Hematopoietic multipotent progenitor cell treated with erythropoietin and hydrocortisone succinate and interleukin-3 and kit ligand, for 8 days (in vitro differentiated cells): ENCODE data around the gene PRKCH.

Experiments used
- DNase-seq: peaks from one replicate; pipeline ENCODE4 v3.0.0-alpha.2; 2015

PRKCH gene

GRCh38 chr14:61368781-61369453, 47.5 kb downstream of the PRKCH start:
- no peak for DNase-seq

GRCh38 chr14:61369454-61369810, 48.1 kb downstream of the PRKCH start:
- no peak for DNase-seq

GRCh38 chr14:61372379-61372778, 51.0 kb downstream of the PRKCH start:
- no peak for DNase-seq

GRCh38 chr14:61372842-61373555, 51.6 kb downstream of the PRKCH start:
- DNase-seq: no peak

- DNase-seq: no peak
These were observed 52.9 kb downstream of the PRKCH start for GRCh38 chr14:61374284-61374683.

- DNase-seq: peak; percentile 6
These were observed 53.8 kb downstream of the PRKCH start for GRCh38 chr14:61375218-61375617.

- DNase-seq: no peak
These were observed 54.9 kb downstream of the PRKCH start for GRCh38 chr14:61376314-61376713.

GRCh38 chr14:61377749-61378148, 56.4 kb downstream of the PRKCH start:
- DNase-seq: no peak

GRCh38 chr14:61379639-61380184, 58.3 kb downstream of the PRKCH start:
- DNase-seq: no peak

GRCh38 chr14:61380984-61381383, 59.6 kb downstream of the PRKCH start:
- no peak for DNase-seq

- no peak for DNase-seq
These were observed 60.2 kb downstream of the PRKCH start for GRCh38 chr14:61381553-61381952.

GRCh38 chr14:61382842-61383241, 61.5 kb downstream of the PRKCH start:
- DNase-seq: no peak

GRCh38 chr14:61385002-61385685, 63.8 kb downstream of the PRKCH start:
- no peak for DNase-seq

GRCh38 chr14:61386173-61386772, 64.9 kb downstream of the PRKCH start:
- no peak for DNase-seq

- no peak for DNase-seq
These were observed 65.7 kb downstream of the PRKCH start for GRCh38 chr14:61387076-61387475.

GRCh38 chr14:61388173-61388975, 67.0 kb downstream of the PRKCH start:
- DNase-seq: no peak

- DNase-seq: no peak
These were observed 67.7 kb downstream of the PRKCH start for GRCh38 chr14:61388976-61389576.

GRCh38 chr14:61391119-61391518, 69.7 kb downstream of the PRKCH start:
- no peak for DNase-seq

GRCh38 chr14:61392297-61392696, 70.9 kb downstream of the PRKCH start:
- DNase-seq: no peak

GRCh38 chr14:61394542-61394941, 73.2 kb downstream of the PRKCH start:
- DNase-seq: no peak

- DNase-seq: no peak
These were observed 73.8 kb downstream of the PRKCH start for GRCh38 chr14:61395115-61395725.

GRCh38 chr14:61396279-61396678, 74.9 kb downstream of the PRKCH start:
- DNase-seq: no peak
